ENCODE data around the gene ZNF385A.
A peak's percentile ranks its signal among the peaks of the same experiment; 100 is the strongest.

ZNF385A gene

GRCh38 chr12:54393207-54393609 is 8.7 kb upstream of the ZNF385A start (continued):
- no peak for TF ChIP-seq ZNF510 (tag by site-specific recombination; IDR thresholded peaks at IDR 0.05; ENCODE audit: insufficient replicate concordance)
- no peak for TF ChIP-seq ZNF521 (tag by site-specific recombination; IDR thresholded peaks at IDR 0.05)
- no peak for TF ChIP-seq ZNF416 (tag by site-specific recombination; IDR thresholded peaks at IDR 0.05)
- TF ChIP-seq SCRT1 (tag by site-specific recombination; IDR thresholded peaks at IDR 0.05; ENCODE audit: borderline replicate concordance) = no peak
- TF ChIP-seq KLF17 (tag by site-specific recombination; IDR thresholded peaks at IDR 0.05) = no peak

GRCh38 chr12:54392485-54393206 is 8.1 kb upstream of the ZNF385A start:
- Histone ChIP-seq H3K4me1 (ENCODE audit: control insufficient read depth, insufficient read depth, low read length) (peaks cover 12% of the 10 kb centered on the region), H3K27ac (ENCODE audit: extremely low read depth, low read depth, low read length) (no peak overlapping the region; the same call in 1 of the 2 replicates), H3K36me3 (ENCODE audit: control insufficient read depth in 2 of 2, insufficient read depth in 1 of 2, low read length in 2 of 2) (peaks cover under 1 to 33% of the 10 kb centered on the region in 2 experiments; a peak in 2 of 3 replicates), H3K9me3 (ENCODE audit: control insufficient read depth, insufficient read depth, low read depth, low read length) (no peaks in the 10 kb centered on the region), H3K4me3 (ENCODE audit: low read depth, low read length) (no peak overlapping the region)
- CTCF ChIA-PET = interaction anchor here (0.6 to 4.8 kb wide), 22 partner anchors 10 to 185 kb away, joined by 3 to 61 read pairs (median 4); no protein-coding TSS in a partner anchor
- no peak for TF ChIP-seq SETDB1 (IDR thresholded peaks at IDR 0.05; ENCODE audit: insufficient read length, low read length)
- peak; percentile 56 for TF ChIP-seq SP2 (tag by site-specific recombination; IDR thresholded peaks at IDR 0.05)
- no peak for TF ChIP-seq ZSCAN4 (tag by site-specific recombination; IDR thresholded peaks at IDR 0.05)
- TF ChIP-seq ZNF600 (tag by site-specific recombination; IDR thresholded peaks at IDR 0.05) = 0 out of 2 replicates have a peak, but pooled peaks have one; percentile 25
- no peak for TF ChIP-seq WT1 (tag by site-specific recombination; IDR thresholded peaks at IDR 0.05)
- TF ChIP-seq PRDM10 (tag by site-specific recombination; IDR thresholded peaks at IDR 0.05) = peak; percentile 15; the same call in 1 of the 2 replicates
- 0 out of 2 replicates have a peak, but pooled peaks have one; percentile 23 for TF ChIP-seq ZBTB48 (tag by site-specific recombination; IDR thresholded peaks at IDR 0.05)
- TF ChIP-seq ZNF19 (tag by site-specific recombination; IDR thresholded peaks at IDR 0.05; ENCODE audit: low read depth) = no peak
- no peak for TF ChIP-seq ZNF184 (tag by site-specific recombination; IDR thresholded peaks at IDR 0.05)
- no peak for TF ChIP-seq ZBTB20 (tag by site-specific recombination; IDR thresholded peaks at IDR 0.05)
- TF ChIP-seq ZNF76 (tag by site-specific recombination; IDR thresholded peaks at IDR 0.05; ENCODE audit: borderline replicate concordance, low read depth) = peak; percentile 29; the same call in 1 of the 2 replicates
- TF ChIP-seq ZFHX2 (tag by site-specific recombination; conservative IDR thresholded peaks at IDR 0.05) = peak; percentile 22; the same call in 1 of the 2 replicates
- TF ChIP-seq KLF9 (tag by site-specific recombination; IDR thresholded peaks at IDR 0.05; ENCODE audit: low read depth) = no peak
- 0 out of 2 replicates have a peak, but pooled peaks have one; percentile 25 for TF ChIP-seq SP3 (tag by site-specific recombination; IDR thresholded peaks at IDR 0.05)
- TF ChIP-seq GLI4 (tag by site-specific recombination; IDR thresholded peaks at IDR 0.05) = no peak
- TF ChIP-seq ZNF114 (tag by site-specific recombination; IDR thresholded peaks at IDR 0.05) = no peak
- POLR2A ChIA-PET = no interaction called here
